Mucosa of descending colon (tissue), 3 donors: ENCODE results near the gene JAK1. TPM values are rescaled to one million over a fixed set of nuclear protein-coding genes. Genes with fewer than 3 reads are reported as not detected.

Source experiments
- ATAC-seq: fragments of 200-7000 bp; cut with Tn5 transposase; one replicate; pipeline ENCODE4 v1.9.1; 2020; ENCODE audit warnings: mild to moderate bottlenecking, moderate library complexity
- DNase-seq, 3 donors: peaks; one replicate each; pipeline ENCODE4 v3.0.0-alpha.2; 2020
- H3K36me3 ChIP-seq: fragments of 200-600 bp; one replicate; pipeline ENCODE4 v1.8.0; 2021; ENCODE audit warnings: low read depth, mild to moderate bottlenecking
- H3K4me1 ChIP-seq: fragments of 200-600 bp; one replicate; pipeline ENCODE4 v1.8.0; 2021; ENCODE audit warnings: low read depth, mild to moderate bottlenecking
- H3K4me3 ChIP-seq: fragments of 200-600 bp; one replicate; pipeline ENCODE4 v1.8.0; 2021; ENCODE audit warnings: mild to moderate bottlenecking
- H3K9me3 ChIP-seq: fragments of 200-600 bp; one replicate; pipeline ENCODE4 v1.8.0; 2021; ENCODE audit warnings: mild to moderate bottlenecking
- intact Hi-C, 2 donors: fragments of 100-400 bp; cut with DNase I in 1 of 2; cut with micrococcal nuclease in 1 of 2; formaldehyde crosslinking; loops; one replicate each; pipeline versions ENCODE4 v1.11.0 to v1.11.1; 2022; cut with DNase I, micrococcal nuclease
- total RNA-seq, 3 donors: library from RNA; stranded (reverse); fragmentation: NEBNext Ultra II Directional in 2 of 3; extraction: Animal tissue kit (Norgen Biotek cat#: 25700) in 2 of 3; gene quantifications; one replicate each; pipeline versions ENCODE4 v1.2.1 to v1.2.4, GENCODE V29; 2021 to 2023
- TF ChIP-seq, protein P1 (sequence below): fragments of 200-600 bp; IDR thresholded peaks from one replicate; pipeline ENCODE4 v1.8.0; 2022; ENCODE audit warnings: antibody characterized with exemption, mild to moderate bottlenecking
- donor health status: DM: no; HTN: no; CAD: no; lungs with moderate emphysema.
- donor health status: DM: no; HTN: no; CAD: no.
- donor health status: DM: no; HTN: yes; CAD: no.

The JAK1 gene
- total RNA-seq, 3 donors from 2014 or later = 97.1 to 132 (median 103) TPM

DNA sequence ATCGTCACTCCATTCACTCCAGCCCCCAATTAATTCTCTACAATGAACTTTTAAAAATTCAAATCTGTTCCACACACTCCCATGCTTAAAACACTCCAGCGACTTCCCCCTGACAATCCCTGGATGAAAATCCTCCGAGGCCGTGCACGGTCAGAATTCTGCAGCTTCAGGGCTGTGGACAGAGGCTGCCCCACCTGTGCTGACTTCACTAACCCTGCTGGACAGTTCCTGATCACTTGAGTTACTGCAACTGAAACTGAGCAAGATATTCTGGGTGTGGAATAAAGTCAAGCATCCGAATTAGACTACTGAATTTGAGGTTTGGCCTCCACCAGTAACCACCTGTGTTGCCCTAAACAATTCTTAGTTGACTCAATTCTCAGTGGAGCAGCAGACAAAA is 1.0 kb upstream of the JAK1 start:
- intact Hi-C loops = no loop called here
- no peaks in the 10 kb centered on the region for H3K9me3 ChIP-seq
- ATAC-seq (peak; percentile 21), DNase-seq (peak in 2 of 3 donors; percentile 34 to 49)
- TF ChIP-seq, protein P1, sequence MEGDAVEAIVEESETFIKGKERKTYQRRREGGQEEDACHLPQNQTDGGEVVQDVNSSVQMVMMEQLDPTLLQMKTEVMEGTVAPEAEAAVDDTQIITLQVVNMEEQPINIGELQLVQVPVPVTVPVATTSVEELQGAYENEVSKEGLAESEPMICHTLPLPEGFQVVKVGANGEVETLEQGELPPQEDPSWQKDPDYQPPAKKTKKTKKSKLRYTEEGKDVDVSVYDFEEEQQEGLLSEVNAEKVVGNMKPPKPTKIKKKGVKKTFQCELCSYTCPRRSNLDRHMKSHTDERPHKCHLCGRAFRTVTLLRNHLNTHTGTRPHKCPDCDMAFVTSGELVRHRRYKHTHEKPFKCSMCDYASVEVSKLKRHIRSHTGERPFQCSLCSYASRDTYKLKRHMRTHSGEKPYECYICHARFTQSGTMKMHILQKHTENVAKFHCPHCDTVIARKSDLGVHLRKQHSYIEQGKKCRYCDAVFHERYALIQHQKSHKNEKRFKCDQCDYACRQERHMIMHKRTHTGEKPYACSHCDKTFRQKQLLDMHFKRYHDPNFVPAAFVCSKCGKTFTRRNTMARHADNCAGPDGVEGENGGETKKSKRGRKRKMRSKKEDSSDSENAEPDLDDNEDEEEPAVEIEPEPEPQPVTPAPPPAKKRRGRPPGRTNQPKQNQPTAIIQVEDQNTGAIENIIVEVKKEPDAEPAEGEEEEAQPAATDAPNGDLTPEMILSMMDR = no peak
- no peaks in the 10 kb centered on the region for H3K36me3 ChIP-seq
- H3K4me1 ChIP-seq = peaks cover 9% of the 10 kb centered on the region
- no peak overlapping the region for H3K4me3 ChIP-seq

DNA sequence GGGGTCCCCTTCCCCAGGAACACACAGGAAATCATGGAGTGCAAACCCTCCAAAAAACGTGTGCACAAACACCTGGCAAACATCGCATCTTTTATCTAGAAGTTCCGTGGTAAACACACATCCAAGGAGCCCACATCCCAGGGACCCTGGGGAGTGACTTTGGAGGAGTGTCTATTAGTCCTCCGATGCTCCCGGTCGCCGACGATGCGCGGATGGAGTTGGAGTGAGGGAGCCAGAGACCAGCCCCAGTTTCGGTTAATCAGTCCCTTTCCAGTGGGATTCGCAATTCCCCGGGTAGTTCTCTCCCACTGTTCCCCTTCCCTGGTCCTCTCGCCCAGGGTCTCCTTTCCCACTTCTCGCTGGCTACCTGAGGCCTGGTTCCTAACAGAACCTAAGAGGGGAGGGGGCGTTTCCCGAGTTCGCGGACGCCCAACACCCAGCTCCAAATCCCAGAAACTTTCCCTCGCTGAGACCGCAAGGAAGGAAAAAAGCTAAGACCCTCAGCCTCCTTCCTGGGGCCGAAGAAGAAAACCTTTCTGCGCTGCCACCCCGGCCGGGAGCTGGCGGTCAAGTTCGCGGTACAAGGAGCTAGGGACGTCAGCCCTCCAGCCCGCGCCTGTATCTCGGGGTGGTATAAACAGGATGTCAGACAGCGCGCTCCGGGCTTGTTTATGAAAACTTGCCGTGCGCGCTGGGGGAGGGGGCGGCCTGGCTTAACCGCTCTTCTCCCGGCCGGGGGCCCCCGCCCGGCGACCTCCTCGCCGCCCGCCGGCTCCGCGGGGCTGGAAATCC is 787 bp downstream of the JAK1 start:
- H3K36me3 ChIP-seq = no peaks in the 10 kb centered on the region
- intact Hi-C loops = no loop called here
- peak; percentile 79 to 90 (median 80) for DNase-seq
- H3K4me3 ChIP-seq = peak overlapping the region; percentile 96
- peak; percentile 64 for ATAC-seq
- H3K4me1 ChIP-seq = peaks cover 17% of the 10 kb centered on the region
- H3K9me3 ChIP-seq = no peaks in the 10 kb centered on the region
- TF ChIP-seq, protein P1 = no peak

GRCh38 chr1:64963466-64963865 is 2.9 kb downstream of the JAK1 start:
- Histone ChIP-seq H3K4me1 (peaks cover 17% of the 10 kb centered on the region), H3K9me3 (no peaks in the 10 kb centered on the region), H3K4me3 (no peak overlapping the region), H3K36me3 (no peaks in the 10 kb centered on the region)
- TF ChIP-seq, protein P1 = no peak
- DNase-seq (no peak), ATAC-seq (no peak)
- intact Hi-C loops = no loop called here

DNA sequence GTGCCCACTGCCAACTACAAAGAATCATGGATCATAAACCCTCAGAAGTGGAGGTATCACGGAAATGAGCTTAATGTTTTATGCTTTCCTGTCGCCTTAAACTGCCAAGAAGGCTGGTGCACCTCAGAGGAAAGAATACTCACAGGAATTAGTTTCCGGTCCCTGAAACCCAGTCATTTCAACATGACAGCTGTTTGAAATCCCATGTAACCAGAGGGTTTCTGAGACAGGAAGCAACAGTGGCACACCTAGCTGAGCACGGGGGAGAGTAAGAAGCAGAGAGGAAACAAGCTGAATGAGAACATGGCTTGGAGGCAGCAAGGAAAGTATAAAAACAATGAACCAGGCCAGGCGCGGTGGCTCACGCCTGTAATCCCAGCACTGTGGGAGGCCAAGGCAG is 3.9 kb downstream of the JAK1 start:
- ATAC-seq = peak; percentile 5
- Histone ChIP-seq H3K4me3 (no peak overlapping the region), H3K9me3 (no peaks in the 10 kb centered on the region), H3K36me3 (no peaks in the 10 kb centered on the region), H3K4me1 (peaks cover 19% of the 10 kb centered on the region)
- intact Hi-C loops = no loop called here
- DNase-seq = no peak
- TF ChIP-seq, protein P1 = no peak

DNA sequence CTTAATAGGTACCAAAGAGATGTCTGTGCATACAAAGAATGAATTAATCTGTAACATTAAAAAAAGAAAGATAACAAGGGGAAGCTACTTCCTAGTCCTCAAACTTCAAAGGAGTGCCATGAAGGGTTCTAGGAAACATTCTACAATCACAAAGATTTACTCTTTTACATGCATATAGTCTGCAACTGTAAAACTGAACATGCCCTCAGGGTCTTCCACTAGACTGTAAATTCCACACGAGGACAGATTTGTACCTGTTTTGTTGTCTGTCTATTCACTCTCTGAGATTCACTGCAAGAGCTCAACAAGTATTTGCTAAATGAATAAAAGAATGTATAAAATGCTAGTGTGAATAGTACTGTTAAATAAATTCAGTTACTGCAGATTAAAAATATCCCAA is 4.4 kb downstream of the JAK1 start:
- no peaks in the 10 kb centered on the region for H3K36me3 ChIP-seq
- TF ChIP-seq, protein P1 = no peak
- H3K9me3 ChIP-seq = no peaks in the 10 kb centered on the region
- DNase-seq (no peak), ATAC-seq (no peak)
- intact Hi-C loops = no loop called here
- peaks cover 19% of the 10 kb centered on the region for H3K4me1 ChIP-seq
- H3K4me3 ChIP-seq = no peak overlapping the region
